ENCODE results near the gene NEK1. TPM values are rescaled to one million over a fixed set of nuclear protein-coding genes. Genes with fewer than 3 reads are reported as not detected.
"Not testable (repeated sequence)": the region's sequence is repeated elsewhere in the genome, so short reads cannot be mapped to it uniquely, and the experiment has no call there.

Gene NEK1
- total RNA-seq, 4 donors from 2014 or later: 10.2 to 15.8 (median 12.9) TPM

DNA sequence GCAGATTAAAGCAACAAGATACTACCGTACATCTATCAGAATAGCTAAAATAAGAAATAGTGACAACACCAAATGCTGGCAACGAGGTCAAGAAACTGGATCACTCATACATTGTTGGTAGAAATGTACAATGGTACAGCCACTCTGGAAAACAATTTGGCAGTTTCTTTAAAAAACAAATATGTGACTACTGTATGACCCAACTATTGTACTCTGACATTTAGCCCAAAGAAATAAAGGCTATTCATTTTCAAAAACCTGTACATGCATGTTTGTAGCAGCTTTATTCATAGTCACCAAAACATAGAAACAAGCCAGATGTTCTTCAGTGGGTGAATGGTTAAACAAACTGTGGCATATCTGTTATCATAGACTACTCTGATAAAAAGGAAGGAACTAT is 16.2 kb upstream of the NEK1 start:
- no peaks in the 10 kb centered on the region for H3K9me3 ChIP-seq
- DNase-seq (ENCODE audit: extremely low spot score): no peak
- 85% methylated on average over 2 of the region's 2 CpGs for WGBS
- peaks cover 0 to 18% (median 9%) of the 10 kb centered on the region in 4 donors for H3K4me1 ChIP-seq
- no peaks in the 10 kb centered on the region for H3K27me3 ChIP-seq
- no peak overlapping the region for H3K27ac ChIP-seq (replicated peaks in 1 of 4)
- intact Hi-C loops (cut with DNase I): no loop called here
- TF ChIP-seq POLR2A (IDR thresholded peaks at IDR 0.05; ENCODE audit: low read depth) (no peak), EP300 (IDR thresholded peaks at IDR 0.05) (no peak), POLR2AphosphoS5 (IDR thresholded peaks at IDR 0.05) (no peak)
- TF ChIP-seq, protein P1, sequence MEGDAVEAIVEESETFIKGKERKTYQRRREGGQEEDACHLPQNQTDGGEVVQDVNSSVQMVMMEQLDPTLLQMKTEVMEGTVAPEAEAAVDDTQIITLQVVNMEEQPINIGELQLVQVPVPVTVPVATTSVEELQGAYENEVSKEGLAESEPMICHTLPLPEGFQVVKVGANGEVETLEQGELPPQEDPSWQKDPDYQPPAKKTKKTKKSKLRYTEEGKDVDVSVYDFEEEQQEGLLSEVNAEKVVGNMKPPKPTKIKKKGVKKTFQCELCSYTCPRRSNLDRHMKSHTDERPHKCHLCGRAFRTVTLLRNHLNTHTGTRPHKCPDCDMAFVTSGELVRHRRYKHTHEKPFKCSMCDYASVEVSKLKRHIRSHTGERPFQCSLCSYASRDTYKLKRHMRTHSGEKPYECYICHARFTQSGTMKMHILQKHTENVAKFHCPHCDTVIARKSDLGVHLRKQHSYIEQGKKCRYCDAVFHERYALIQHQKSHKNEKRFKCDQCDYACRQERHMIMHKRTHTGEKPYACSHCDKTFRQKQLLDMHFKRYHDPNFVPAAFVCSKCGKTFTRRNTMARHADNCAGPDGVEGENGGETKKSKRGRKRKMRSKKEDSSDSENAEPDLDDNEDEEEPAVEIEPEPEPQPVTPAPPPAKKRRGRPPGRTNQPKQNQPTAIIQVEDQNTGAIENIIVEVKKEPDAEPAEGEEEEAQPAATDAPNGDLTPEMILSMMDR (IDR thresholded peaks at IDR 0.05): no peak
- H3K4me3 ChIP-seq: no peak overlapping the region
- H3K36me3 ChIP-seq: no peaks in the 10 kb centered on the region

DNA sequence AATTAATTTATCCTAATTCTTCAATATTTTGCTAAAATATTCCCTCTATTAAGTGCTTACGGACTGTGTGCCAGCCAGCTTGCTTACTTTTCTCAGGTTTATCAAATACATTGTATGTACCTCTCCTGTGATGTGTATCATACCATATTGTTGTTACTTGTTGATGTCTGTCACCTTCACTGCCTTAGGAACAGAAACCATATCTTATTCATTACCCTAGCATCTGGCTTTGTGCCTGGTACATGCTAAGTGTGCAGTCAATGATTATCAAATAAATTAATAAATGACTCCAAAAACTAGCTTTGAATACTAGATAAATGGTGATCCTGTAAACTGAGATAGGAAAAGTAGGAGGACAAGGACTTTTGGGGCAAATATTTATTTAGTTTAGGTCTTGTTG is 14.9 kb upstream of the NEK1 start:
- no peak for TF ChIP-seq POLR2A (IDR thresholded peaks at IDR 0.05; ENCODE audit: low read depth)
- no peak for TF ChIP-seq EP300 (IDR thresholded peaks at IDR 0.05)
- TF ChIP-seq POLR2AphosphoS5 (IDR thresholded peaks at IDR 0.05): no peak
- TF ChIP-seq, protein P1 (IDR thresholded peaks at IDR 0.05): no peak
- Histone ChIP-seq H3K27ac (replicated peaks in 1 of 4) (no peak overlapping the region), H3K4me3 (no peak overlapping the region), H3K36me3 (no peaks in the 10 kb centered on the region), H3K9me3 (no peaks in the 10 kb centered on the region), H3K4me1 (peaks cover 3 to 29% (median 18%) of the 10 kb centered on the region in 4 donors), H3K27me3 (no peaks in the 10 kb centered on the region)
- intact Hi-C loops (cut with DNase I): no loop called here
- no peak for DNase-seq (ENCODE audit: extremely low spot score)
- WGBS: 100% methylated on average over 1 of the region's 1 CpG

DNA sequence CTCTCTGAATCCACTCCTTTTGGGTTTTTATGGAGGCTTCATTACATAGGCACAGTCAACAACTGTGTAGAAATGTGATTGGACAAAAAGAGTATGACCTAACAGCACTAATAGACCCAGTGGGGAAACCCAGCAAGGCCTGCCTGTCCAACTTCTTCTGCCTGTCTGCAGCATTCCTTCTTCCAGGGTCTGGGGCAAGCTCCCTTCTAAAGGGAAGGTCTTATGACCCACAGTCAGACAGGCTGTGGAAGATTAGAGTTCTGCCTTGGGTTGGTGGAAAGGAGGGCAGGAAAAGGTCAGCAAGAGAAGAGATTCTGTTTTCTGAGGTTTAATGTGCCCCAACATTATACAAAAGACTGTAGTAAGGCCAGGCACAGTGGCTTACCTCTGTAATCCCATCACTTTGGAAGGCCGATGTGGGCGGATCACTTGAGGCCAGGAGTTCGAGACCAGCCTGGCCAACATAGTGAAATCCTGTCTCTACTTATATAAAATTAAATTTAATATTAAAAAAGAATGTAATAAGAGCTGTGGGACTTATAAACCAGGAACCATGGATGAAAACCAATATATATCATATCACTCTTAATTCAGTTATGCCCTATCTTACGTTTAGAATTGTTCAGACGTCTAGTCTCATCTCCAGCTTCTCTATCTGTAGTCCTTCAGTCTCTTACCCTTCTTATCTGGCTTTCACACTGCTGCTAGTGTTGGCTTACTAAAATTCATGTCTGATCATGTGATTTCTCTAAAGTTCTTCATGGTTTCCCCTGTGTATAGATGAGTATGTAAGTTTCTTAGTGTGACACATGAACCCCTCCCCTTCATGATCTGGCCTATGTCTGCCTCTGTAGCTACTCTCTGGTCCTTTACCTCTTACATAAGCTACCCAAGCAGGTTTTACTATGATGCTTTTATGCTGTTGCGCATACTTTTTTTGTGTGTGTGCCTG is 14.2 kb upstream of the NEK1 start:
- TF ChIP-seq POLR2A (IDR thresholded peaks at IDR 0.05; ENCODE audit: low read depth) (no peak), POLR2AphosphoS5 (IDR thresholded peaks at IDR 0.05) (no peak), EP300 (IDR thresholded peaks at IDR 0.05) (no peak)
- TF ChIP-seq, protein P1 (IDR thresholded peaks at IDR 0.05): no peak
- intact Hi-C loops (cut with DNase I): no loop called here
- H3K27me3 ChIP-seq: no peaks in the 10 kb centered on the region
- peaks cover 9 to 36% (median 25%) of the 10 kb centered on the region in 4 donors for H3K4me1 ChIP-seq
- no peaks in the 10 kb centered on the region for H3K9me3 ChIP-seq
- WGBS: 94% methylated on average over 6 of the region's 6 CpGs
- no peak overlapping the region for H3K4me3 ChIP-seq
- H3K27ac ChIP-seq (replicated peaks in 1 of 4): no peak overlapping the region
- DNase-seq (ENCODE audit: extremely low spot score): no peak
- H3K36me3 ChIP-seq: no peaks in the 10 kb centered on the region

DNA sequence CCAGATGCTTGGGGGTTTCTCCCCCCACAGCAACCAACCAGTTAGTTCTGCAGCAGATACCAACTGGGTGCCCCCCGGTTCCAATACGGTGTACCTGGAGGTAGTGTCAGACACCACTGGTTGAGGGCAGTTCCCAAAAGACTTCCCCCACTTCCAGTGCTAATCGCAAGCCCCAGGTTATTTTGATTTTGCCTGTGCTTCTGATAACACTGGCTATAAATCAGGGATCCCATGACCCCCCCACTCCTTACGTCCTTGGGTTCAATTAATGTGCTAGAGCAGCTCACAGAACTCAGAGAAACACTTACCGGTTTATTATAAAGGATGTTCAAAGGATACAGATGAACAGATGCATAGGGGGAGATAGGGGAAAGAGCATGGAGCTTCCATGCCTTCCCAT is 13.5 kb upstream of the NEK1 start:
- Histone ChIP-seq H3K27me3 (no peaks in the 10 kb centered on the region), H3K36me3 (no peaks in the 10 kb centered on the region), H3K9me3 (no peaks in the 10 kb centered on the region), H3K27ac (replicated peaks in 1 of 4) (no peak overlapping the region), H3K4me3 (no peak overlapping the region), H3K4me1 (peaks cover 13 to 42% (median 31%) of the 10 kb centered on the region in 4 donors)
- WGBS: 95% methylated on average over 5 of the region's 5 CpGs
- TF ChIP-seq POLR2A (IDR thresholded peaks at IDR 0.05; ENCODE audit: low read depth) (no peak), POLR2AphosphoS5 (IDR thresholded peaks at IDR 0.05) (no peak), EP300 (IDR thresholded peaks at IDR 0.05) (no peak)
- TF ChIP-seq, protein P1 (IDR thresholded peaks at IDR 0.05): no peak
- no peak for DNase-seq (ENCODE audit: extremely low spot score)
- intact Hi-C loops (cut with DNase I): no loop called here

DNA sequence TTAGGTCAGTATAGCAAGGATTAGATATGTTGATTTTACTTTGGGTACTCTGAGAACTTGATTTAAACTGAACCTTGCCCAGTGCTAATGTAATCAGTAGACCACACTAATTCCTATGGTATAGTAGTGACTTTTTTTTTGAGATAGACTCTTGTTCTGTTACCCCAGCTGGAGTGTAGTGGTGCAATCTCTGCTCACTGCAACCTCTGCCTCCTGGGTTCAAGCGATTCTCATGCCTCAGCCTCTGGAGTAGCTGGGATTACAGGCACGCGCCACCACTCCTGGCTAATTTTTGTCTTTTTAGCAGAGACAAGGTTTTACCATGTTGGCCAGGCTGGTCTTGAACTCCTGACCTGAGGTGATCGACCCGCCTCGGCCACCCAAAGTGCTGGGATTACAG is 11.6 kb upstream of the NEK1 start:
- not testable (repeated sequence) for H3K36me3 ChIP-seq; H3K27ac ChIP-seq (replicated peaks in 1 of 4); H3K4me3 ChIP-seq; DNase-seq (ENCODE audit: extremely low spot score); H3K27me3 ChIP-seq; H3K9me3 ChIP-seq
- WGBS: 93% methylated on average over 6 of the region's 6 CpGs
- intact Hi-C loops (cut with DNase I): loop anchor here (5.0 kb wide), 1 partner anchor 133 kb away; the partner anchor contains the start of gene HPF1
- H3K4me1 ChIP-seq: peaks cover 16 to 43% (median 33%) of the 10 kb centered on the region in 4 donors
